ENCODE measurements around the gene GOLGA3.

- TF ChIP-seq CTCF (IDR thresholded peaks at IDR 0.05): no peak
- TF ChIP-seq POLR2A (IDR thresholded peaks at IDR 0.05): no peak
Observed at GRCh38 chr12:132761032-132761920, 67.4 kb downstream of the GOLGA3 start, which contains the start of gene ANKLE2.

All from esophagus squamous epithelium (tissue), 4 donors.